Memory B cell (primary cell): ENCODE data around the gene NPHP1.
A peak's percentile ranks its signal among the peaks of the same experiment; 100 is the strongest.
"Not testable (repeated sequence)": the region's sequence is repeated elsewhere in the genome, so short reads cannot be mapped to it uniquely, and the experiment has no call there.

ENCODE experiments used
- ATAC-seq: fragments of 150-1000 bp; cut with Tn5 transposase; 2 replicates; pipeline ENCODE4 v1.10.0; 2021; ENCODE audit warnings: low read depth, mild to moderate bottlenecking, moderate library complexity
- DNase-seq, 2 donors: peaks; one replicate each; pipeline ENCODE4 v3.0.0; 2022; ENCODE audit warnings: low spot score in 2 of 2
- H3K27ac Mint-ChIP-seq: one replicate; pipeline ENCODE4 v1.8.0; 2022; ENCODE audit warnings: mild to moderate bottlenecking, moderate library complexity, mixed read lengths
- H3K27me3 Mint-ChIP-seq: one replicate; pipeline ENCODE4 v1.8.0; 2022; ENCODE audit warnings: mixed read lengths
- H3K36me3 Mint-ChIP-seq: one replicate; pipeline ENCODE4 v1.8.0; 2022; ENCODE audit warnings: mild to moderate bottlenecking, mixed read lengths
- H3K4me1 Mint-ChIP-seq: one replicate; pipeline ENCODE4 v1.8.0; 2022; ENCODE audit warnings: mixed read lengths
- H3K4me3 Mint-ChIP-seq: one replicate; pipeline ENCODE4 v1.8.0; 2022; ENCODE audit warnings: mild to moderate bottlenecking, moderate library complexity, mixed read lengths
- H3K9me3 Mint-ChIP-seq: one replicate; pipeline ENCODE4 v1.8.0; 2022; ENCODE audit warnings: mixed read lengths

NPHP1 gene

DNA sequence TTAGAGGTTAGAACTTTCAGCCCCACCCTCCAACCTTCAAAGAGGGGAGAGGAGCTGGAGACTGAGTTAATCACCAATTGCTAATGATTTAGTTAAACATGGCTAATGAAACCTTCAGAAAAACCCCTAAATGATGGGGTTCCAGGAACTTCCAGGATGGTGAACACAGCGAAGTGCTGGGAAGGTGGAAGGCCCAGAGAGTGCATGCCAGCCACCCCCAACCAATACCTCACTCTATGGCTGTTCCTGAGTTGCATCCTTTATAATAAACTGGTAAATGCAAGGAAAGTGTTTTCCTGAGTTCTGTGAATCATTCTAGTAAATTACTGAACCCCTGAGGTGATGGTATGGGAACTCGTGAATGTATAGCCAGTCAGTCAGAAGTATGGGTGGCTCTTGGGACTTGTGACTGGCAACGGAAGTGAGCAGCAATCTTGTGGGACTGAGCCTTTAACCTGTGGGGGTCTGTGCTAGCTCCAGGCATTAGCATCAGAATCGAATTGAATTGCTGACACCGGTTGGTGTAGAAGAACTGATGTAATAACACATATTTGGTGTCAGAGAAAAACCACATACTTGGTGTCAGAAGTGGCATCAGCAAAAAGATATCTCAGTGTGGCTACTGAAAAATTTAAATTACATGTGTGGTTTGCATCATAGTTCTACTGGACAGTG lies 37.4 kb downstream of the NPHP1 start:
- Mint-ChIP-seq H3K27me3 (peaks cover 1% of the 10 kb centered on the region), H3K36me3 (peaks cover 10% of the 10 kb centered on the region), H3K27ac (no peak overlapping the region), H3K4me3 (no peak overlapping the region), H3K4me1 (peaks cover 5% of the 10 kb centered on the region), H3K9me3 (peaks cover 7% of the 10 kb centered on the region)
- ATAC-seq (no peak), DNase-seq (no peak)

DNA sequence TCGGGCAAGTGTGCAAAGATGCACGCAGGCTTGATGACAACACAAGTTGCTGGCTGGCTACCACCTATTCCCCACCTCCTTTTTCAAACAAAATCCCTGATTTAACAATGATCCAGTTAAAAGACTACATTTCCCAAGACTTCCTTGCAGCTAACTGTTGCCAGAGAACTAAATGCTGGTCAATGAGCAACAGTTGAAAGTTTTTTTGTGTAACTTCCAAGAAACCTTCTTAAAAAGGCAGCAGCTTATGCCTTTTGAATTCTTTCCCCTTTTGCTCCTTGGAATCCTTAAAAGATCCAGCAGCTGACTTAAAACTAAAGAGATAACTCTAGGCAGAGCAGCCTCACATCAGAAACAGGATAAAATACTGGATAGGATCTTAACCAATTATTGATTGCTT lies 38.5 kb downstream of the NPHP1 start:
- H3K36me3 Mint-ChIP-seq = peaks cover 12% of the 10 kb centered on the region
- no peak overlapping the region for H3K4me3 Mint-ChIP-seq
- no peak overlapping the region for H3K27ac Mint-ChIP-seq
- no peak for DNase-seq
- H3K27me3 Mint-ChIP-seq = peaks cover 2% of the 10 kb centered on the region
- ATAC-seq = no peak
- peaks cover 7% of the 10 kb centered on the region for H3K9me3 Mint-ChIP-seq
- H3K4me1 Mint-ChIP-seq = peaks cover 5% of the 10 kb centered on the region

DNA sequence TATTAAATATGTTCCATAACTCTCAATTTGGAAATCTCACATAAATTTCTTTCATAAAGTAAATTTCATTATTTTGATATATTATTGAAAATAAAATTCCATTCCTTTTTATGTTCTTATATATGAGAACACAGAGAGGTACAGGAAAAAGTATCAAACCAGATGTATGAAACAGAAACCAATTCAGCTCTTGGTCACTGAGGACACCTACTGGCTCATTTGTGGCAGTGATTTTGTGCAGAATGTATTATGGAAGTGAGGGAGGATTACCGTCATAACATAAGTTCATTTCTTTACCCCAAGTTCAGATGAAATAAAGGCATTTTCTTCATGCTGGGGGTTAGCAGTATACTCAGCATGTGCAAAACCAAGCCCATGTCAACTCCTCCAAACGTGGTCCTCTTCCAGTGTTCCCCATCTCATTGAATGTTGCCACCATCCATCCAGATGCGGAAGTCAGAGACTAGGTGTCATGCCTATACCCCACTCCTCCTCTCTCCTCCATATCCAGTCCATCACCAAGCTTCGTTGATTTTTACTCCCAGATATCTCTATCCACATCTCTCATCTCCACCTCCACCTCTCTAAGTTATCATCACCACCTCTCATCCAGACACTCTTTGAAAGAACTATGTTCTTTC lies 47.5 kb downstream of the NPHP1 start:
- DNase-seq (peak in 1 of 2 donors; percentile 1), ATAC-seq (peak; percentile 64)
- Mint-ChIP-seq H3K4me3 (no peak overlapping the region), H3K27me3 (peaks cover 1% of the 10 kb centered on the region), H3K36me3 (peaks cover 9% of the 10 kb centered on the region), H3K4me1 (peaks cover 5% of the 10 kb centered on the region), H3K9me3 (peaks cover 12% of the 10 kb centered on the region), H3K27ac (no peak overlapping the region)

DNA sequence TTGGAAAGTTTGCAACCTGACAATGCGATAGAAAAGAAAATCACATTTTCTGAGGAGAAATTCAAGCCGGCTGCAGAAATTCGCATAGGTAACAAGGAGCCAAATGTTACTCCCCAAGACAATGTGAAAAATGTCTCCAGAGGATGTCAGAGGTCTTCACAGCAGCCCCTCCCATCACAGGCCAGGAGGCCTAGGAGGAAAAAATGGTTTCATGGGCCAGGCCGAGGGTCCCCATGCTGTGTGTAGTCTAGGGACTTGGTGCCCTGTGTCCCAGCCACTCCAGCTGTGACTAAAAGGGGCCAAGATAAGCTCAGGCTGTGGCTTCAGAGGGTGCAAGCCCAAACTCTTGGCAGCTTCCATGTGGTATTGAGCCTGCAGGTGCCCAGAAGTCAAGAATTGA lies 50.0 kb downstream of the NPHP1 start:
- DNase-seq, H3K27ac Mint-ChIP-seq, H3K4me1 Mint-ChIP-seq, H3K27me3 Mint-ChIP-seq, H3K36me3 Mint-ChIP-seq, ATAC-seq, H3K4me3 Mint-ChIP-seq: not testable (repeated sequence)
- peaks cover 12% of the 10 kb centered on the region for H3K9me3 Mint-ChIP-seq

DNA sequence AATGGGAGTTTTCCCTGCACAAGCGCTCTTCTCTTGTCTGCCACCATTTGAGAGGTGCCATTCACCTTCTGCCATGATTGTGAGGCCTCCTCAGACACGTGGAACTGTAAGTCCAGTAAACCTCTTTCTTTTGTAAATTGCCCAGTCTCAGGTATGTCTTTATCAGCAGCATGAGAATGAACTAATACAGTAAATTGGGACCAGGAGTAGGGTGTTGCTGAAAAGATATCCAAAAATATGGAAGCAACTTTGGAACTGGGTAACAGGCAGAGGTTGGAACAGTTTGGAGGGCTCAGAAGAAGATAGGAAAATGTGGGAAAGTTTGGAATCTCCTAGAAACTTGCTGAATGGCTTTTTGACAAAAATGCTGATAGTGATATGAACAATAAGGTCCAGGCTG lies 50.6 kb downstream of the NPHP1 start:
- H3K27me3 Mint-ChIP-seq, H3K4me1 Mint-ChIP-seq, ATAC-seq, DNase-seq, H3K27ac Mint-ChIP-seq, H3K4me3 Mint-ChIP-seq: not testable (repeated sequence)
- Mint-ChIP-seq H3K36me3 (peaks cover 11% of the 10 kb centered on the region), H3K9me3 (peaks cover 12% of the 10 kb centered on the region)

DNA sequence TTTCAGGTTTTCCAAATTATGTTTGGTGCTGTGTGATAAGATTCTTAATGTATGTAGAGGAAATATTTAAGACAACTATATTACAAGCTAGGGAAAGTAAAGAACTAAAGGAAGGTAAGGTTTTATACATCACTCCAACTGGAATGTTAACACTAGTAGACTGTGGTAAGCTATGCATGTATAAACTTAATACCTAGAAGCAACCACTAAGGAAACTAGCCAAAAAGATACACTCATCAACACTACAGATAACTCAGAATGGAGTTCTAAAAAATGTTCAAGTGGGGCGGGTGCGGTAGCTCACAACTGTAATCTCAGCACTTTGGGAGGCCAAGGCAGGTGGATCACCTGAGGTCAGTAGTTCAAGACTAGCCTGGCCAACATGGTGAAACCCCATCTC lies 51.4 kb downstream of the NPHP1 start:
- peaks cover 11% of the 10 kb centered on the region for H3K36me3 Mint-ChIP-seq
- peaks cover 1% of the 10 kb centered on the region for H3K27me3 Mint-ChIP-seq
- no peak overlapping the region for H3K27ac Mint-ChIP-seq
- peaks cover 12% of the 10 kb centered on the region for H3K9me3 Mint-ChIP-seq
- H3K4me3 Mint-ChIP-seq = no peak overlapping the region
- H3K4me1 Mint-ChIP-seq = peaks cover 5% of the 10 kb centered on the region
- ATAC-seq (no peak), DNase-seq (no peak)

DNA sequence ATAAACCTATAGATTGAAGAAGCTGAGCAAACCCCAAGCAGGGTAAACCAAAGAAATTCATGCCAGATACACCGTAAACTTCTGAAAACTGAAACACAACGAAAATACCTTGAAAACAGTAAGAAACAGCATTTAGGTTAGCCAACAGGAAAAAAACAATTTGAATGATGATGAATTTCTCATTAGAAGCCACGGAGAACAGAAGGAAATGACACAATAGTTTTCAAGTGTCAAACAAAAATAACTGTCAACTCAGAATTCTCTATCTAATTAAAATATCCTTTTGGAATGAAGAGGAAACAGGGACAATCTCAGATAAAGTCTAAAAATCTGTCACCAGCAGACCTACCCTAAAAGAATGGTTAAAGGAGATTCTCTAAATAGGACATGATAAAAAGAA lies 51.9 kb downstream of the NPHP1 start:
- peaks cover 1% of the 10 kb centered on the region for H3K27me3 Mint-ChIP-seq
- peaks cover 5% of the 10 kb centered on the region for H3K4me1 Mint-ChIP-seq
- H3K36me3 Mint-ChIP-seq = peaks cover 11% of the 10 kb centered on the region
- H3K4me3 Mint-ChIP-seq = no peak overlapping the region
- no peak overlapping the region for H3K27ac Mint-ChIP-seq
- H3K9me3 Mint-ChIP-seq = peaks cover 13% of the 10 kb centered on the region
- ATAC-seq = no peak
- DNase-seq = no peak

DNA sequence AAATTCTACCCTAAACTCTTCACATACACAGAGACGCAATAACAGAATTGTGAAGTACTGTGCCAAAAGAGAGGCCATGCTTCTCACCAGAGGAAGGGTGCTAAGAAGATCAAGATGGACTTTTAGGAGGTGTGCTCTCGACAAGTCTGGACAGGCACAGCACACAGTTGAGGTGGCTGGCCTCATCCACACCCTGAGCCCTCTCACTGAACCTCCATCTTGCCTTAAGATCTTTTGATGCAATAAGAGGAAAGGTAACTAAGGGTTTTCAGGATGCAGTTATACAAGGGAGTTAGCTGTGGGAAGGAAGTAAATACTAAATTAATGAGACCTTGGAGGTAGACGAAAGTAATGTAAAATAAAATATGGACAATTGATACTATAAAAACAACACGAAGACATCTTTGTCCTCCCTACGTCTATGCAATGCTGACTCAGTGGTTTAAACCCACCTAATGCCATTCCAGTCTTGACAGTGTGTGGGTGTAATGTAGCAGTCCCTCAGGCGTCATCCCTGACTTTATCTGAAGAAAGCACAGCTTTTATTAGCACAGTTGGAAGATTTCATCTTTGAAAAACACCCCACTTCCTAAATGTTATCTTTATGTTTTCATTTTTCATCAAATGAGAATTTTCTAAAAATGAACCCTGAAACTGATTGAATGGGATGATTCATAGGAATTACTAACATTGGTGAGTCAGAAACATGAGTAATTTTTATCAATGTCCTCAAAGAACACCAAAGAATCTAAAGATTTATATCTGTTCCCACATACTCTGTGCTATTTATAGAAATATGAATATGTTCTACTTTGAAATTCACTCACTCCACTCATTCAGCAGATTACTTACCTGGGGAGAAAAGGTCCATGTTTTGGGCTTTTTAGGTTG lies 55.2 kb downstream of the NPHP1 start:
- Mint-ChIP-seq H3K9me3 (peaks cover 7% of the 10 kb centered on the region), H3K27ac (no peak overlapping the region), H3K4me1 (no peaks in the 10 kb centered on the region), H3K4me3 (no peak overlapping the region), H3K36me3 (peaks cover 8% of the 10 kb centered on the region), H3K27me3 (no peaks in the 10 kb centered on the region)
- no peak for ATAC-seq
- no peak for DNase-seq

DNA sequence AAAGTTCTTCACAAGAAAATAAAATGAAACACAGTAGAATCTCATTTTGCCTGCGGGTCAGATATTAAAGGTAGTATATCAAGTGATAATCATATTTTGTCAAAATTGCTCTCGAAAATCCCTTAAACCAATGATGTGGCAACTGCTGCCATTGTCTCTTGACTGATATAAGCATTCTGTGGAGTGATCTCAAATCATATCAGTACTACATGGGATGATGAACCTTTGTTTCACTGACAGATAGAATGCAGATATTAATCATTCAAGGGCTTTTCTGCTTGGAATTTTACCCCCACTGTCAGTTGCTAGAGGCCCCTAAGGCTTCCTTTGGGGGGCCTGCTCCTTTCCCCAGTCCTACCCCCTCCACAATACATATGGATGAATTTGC lies 57.9 kb downstream of the NPHP1 start:
- Mint-ChIP-seq H3K27ac (no peak overlapping the region), H3K9me3 (peaks cover 1% of the 10 kb centered on the region), H3K36me3 (peaks cover 5% of the 10 kb centered on the region), H3K4me3 (no peak overlapping the region), H3K4me1 (no peaks in the 10 kb centered on the region), H3K27me3 (no peaks in the 10 kb centered on the region)
- DNase-seq = no peak
- ATAC-seq = no peak

DNA sequence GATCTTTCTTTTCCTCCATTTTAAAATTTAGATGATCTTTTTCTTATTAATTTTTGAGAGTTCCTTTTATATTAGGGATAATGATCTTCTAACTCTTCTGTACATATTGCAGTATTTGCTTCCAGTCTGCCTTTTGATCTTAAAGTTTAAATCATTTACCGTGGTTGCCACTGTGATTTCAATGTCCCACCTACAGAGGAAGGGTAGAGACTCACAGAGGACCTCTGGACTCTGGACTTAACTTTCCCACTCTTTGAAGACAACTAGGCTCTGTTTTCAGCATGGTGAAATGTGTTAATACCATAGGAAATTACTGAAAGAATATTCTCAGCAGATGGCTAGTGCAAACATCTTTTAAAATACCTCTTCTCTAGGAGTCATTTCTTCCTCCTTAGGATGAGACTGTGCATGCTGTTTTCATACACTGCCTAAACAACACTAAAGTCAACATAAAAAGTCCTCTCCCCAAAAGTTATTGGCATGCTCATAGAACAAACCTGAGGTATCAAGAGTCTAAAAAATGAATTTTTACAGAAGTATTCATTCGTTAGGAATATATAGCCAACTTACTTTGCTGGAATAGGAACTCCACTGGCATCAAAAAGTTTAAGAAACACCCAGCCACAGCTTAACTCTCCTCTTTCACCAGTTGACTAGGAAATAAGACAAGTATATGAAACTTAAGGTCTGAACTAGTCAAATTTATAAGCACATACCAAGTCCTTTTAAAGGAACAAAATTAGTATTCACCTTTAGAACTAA lies 58.4 kb downstream of the NPHP1 start:
- Mint-ChIP-seq H3K9me3 (peaks cover 1% of the 10 kb centered on the region), H3K4me3 (no peak overlapping the region), H3K4me1 (no peaks in the 10 kb centered on the region), H3K36me3 (peaks cover 5% of the 10 kb centered on the region), H3K27me3 (no peaks in the 10 kb centered on the region), H3K27ac (no peak overlapping the region)
- ATAC-seq = no peak
- DNase-seq = no peak

DNA sequence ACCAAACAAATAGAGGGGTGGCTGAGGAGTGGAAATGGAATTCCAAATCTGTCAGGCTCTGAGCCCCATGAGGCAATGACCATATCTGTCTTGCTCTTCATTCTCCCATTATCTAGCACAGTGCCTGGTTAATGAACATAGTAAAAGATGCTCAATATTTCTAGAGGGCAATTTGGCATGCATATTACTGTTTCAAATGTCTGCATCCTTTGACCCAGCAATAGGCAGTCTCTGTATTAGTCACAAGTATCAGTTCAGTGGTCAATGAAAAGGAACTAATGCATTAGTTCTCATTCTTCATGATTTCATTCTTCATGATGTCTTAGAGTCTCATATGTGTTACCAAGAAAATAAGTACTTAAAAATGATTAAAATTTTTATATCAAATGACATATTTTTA lies 60.8 kb downstream of the NPHP1 start:
- DNase-seq = no peak
- Mint-ChIP-seq H3K4me3 (no peak overlapping the region), H3K36me3 (peaks cover 3% of the 10 kb centered on the region), H3K27ac (no peak overlapping the region), H3K27me3 (no peaks in the 10 kb centered on the region), H3K9me3 (peaks cover 1% of the 10 kb centered on the region), H3K4me1 (no peaks in the 10 kb centered on the region)
- no peak for ATAC-seq

DNA sequence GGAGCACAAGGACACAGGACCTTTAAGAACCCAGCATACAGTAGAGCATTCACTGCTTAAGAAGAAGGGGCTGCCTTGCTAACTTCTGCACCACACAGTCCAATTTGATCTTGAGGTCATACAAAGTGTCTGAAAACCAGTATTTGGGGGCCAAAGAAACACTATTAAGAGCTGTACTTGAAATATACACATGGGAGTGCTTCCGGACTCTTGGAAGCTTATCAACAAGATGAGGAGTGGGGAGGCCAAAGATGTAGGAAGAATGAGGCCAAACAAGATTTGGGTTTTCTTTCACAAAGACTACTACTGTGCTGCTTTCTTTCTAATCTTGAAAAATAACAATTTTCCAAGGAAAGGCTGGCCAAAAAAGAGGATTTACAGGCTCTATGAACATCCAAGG lies 64.4 kb downstream of the NPHP1 start:
- Mint-ChIP-seq H3K4me1 (no peaks in the 10 kb centered on the region), H3K4me3 (no peak overlapping the region), H3K36me3 (peaks cover 3% of the 10 kb centered on the region), H3K27me3 (no peaks in the 10 kb centered on the region), H3K27ac (no peak overlapping the region), H3K9me3 (no peaks in the 10 kb centered on the region)
- DNase-seq (no peak), ATAC-seq (no peak)

DNA sequence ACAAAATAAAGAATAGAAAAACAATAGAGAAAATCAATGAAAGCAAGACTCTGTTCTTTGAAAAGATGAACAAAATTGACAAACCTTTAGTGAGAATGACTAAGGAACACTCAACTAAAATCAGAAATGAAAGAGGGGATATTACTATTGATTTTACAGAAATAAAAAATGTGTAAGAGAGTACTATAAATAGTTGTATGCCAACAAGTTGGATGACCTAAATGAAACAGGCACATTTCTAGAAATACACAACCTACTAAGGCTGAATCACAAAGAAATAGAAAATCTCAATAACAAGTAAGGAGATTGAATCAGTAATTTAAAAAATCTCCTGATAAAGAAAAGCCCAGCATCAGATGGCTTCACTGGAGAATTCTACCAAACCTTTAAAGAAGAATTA lies 70.8 kb downstream of the NPHP1 start:
- no peak for DNase-seq
- peaks cover 13% of the 10 kb centered on the region for H3K36me3 Mint-ChIP-seq
- no peak for ATAC-seq
- no peak overlapping the region for H3K4me3 Mint-ChIP-seq
- H3K27me3 Mint-ChIP-seq = peaks cover 2% of the 10 kb centered on the region
- no peaks in the 10 kb centered on the region for H3K4me1 Mint-ChIP-seq
- peaks cover 11% of the 10 kb centered on the region for H3K9me3 Mint-ChIP-seq
- no peak overlapping the region for H3K27ac Mint-ChIP-seq

DNA sequence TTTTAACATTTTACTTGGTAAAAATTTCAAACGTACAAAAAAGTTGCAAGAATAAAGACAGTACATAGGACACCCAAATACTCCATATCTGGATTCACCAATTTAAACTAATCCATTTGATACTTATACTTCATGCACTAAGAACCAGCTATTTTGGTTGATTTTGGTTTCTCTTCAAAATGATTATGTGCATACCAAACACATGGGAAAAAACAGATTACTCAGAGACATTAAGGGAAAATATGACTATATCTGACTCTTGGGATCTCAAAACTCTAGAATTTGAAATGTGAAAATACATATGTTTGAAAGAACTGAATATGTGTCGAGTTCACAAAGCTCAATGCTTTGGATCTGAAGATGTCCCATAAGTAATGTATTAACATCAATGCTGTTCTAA lies 73.6 kb downstream of the NPHP1 start:
- H3K9me3 Mint-ChIP-seq = peaks cover 11% of the 10 kb centered on the region
- DNase-seq = no peak

More for the DNA sequence above, 73.6 kb downstream of the NPHP1 start:
- Mint-ChIP-seq H3K27ac (no peak overlapping the region), H3K27me3 (peaks cover 2% of the 10 kb centered on the region), H3K4me3 (no peak overlapping the region), H3K4me1 (no peaks in the 10 kb centered on the region), H3K36me3 (peaks cover 13% of the 10 kb centered on the region)
- no peak for ATAC-seq
